NOMO-1 treated with dmso at 0.1 percent for 144 hours (cell line): ENCODE data around the gene TBCC.

Experiments
- DNase-seq: peaks from one replicate; lab custom pipeline; 2025; ENCODE audit not compliant: unreplicated experiment; lab: John Stamatoyannopoulos, UW

TBCC gene, protein sequence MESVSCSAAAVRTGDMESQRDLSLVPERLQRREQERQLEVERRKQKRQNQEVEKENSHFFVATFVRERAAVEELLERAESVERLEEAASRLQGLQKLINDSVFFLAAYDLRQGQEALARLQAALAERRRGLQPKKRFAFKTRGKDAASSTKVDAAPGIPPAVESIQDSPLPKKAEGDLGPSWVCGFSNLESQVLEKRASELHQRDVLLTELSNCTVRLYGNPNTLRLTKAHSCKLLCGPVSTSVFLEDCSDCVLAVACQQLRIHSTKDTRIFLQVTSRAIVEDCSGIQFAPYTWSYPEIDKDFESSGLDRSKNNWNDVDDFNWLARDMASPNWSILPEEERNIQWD

DNA sequence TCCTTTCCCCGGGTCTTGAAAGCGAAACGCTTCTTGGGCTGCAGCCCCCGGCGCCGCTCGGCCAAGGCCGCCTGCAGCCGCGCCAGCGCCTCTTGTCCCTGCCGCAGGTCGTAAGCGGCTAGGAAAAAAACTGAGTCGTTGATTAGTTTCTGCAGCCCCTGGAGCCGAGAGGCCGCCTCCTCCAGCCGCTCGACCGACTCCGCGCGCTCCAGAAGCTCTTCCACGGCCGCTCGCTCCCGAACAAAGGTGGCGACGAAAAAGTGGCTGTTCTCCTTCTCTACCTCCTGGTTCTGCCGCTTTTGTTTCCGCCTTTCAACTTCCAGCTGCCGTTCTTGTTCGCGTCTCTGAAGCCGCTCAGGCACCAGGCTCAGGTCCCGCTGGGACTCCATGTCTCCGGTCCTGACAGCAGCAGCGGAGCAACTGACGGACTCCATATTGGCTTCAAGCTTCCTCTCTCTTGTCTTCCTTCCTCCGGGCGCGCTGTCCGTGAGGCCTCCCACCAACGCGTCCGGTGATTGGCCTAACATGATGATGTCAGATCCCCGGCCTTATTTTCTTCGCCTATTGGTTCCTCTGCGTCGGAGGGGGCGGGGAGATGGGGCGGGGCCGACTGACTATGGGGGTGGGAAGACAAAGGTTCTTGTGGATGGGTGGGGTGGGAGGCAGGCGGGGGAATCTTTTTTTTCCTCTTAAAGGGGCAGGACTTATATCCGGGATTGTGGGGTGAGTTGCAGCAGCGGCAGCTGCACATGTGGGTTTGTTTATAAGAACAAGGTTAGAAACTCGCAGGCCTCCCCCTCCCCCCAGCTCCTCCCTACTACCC is at the start of gene TBCC:
TSS of gene TBCC (minus strand) at position 464 of the 823 bp plus-strand sequence. CDS start at position 434, 30 bp downstream.
- peak; percentile 97 for DNase-seq

GRCh38 chr6:42795651-42796050 is 49.7 kb upstream of the TBCC start:
- DNase-seq, result no peak

DNA sequence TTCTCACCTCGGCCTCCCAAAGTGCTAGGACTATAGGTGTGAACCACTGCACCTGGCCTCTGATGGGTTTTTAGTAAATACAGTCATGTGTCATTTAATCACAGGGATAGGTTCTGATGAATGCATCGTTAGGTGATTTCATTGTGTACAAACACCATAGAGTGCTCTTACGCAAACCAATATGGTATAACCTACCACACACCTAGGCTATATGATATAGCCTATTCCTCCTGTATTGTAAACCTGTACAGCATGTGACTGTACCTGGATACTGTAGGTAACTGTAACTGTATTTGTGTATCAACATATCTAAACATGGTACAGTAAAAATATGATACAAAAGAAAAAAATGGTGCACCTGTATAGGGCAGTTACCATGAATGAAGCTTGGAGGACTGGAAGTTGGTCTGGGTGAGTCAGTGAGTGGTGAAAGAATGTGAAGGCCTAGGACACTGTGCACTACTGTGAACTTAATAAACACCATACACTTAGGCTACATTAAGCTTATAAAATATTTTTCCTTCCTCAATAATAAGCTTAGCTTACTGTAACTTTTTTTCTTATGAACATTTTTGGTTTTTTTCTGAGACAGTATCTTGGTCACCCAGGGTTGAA is 45.9 kb upstream of the TBCC start:
- no peak for DNase-seq

DNA sequence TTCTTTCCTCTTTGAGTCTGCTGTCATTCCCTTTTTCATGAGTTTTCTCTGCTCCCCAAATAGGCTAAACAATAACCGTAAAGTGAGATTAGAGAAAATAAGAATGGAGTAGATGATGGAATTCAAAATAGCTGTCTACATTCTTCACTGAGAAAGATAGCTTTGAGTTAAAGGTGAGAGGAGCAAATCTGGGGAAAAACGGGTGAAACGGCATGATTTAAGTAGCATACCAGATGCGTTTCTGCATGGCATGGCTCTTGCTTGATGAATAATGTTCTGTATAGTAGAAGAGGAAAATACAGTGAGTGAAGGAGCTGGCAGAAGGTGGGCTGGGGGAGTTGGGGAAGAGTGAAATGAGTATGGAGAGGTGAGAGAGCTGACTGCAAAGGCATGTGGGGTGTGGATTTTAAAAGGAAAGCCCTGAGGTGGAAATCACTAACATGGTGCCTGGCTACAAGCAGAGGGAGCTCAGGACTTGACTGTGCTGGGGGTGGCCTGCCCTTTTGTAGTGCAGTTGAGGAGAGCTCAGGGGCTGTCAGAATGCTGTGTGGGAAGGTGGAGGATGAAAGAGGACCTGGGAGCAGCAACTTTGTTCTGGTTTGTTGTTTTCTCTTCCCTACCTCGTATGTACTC is 44.8 kb upstream of the TBCC start:
- no peak for DNase-seq

DNA sequence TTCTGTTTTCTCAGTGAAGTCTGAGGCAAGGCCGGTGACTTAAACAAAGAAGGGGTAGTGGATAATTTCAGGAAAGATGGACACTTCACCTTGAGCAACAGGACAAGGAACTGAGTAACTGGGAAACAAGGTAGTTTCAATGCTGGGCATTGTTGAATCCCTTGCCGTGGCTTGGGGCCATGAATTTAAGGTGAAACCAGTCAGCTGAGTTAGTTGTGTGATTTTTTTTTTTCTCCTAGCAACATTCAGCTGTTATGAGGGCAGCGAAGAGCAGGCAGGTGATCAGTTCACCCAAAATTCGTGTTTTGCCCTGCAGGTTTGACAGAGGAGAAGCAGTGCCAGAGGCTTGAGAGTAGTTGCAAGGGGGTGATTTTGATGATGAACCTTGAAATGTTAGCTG is 42.8 kb upstream of the TBCC start:
- DNase-seq, result no peak

- DNase-seq, result no peak
Observed at GRCh38 chr6:42787063-42787472, 41.2 kb upstream of the TBCC start.

GRCh38 chr6:42786525-42786985 is 40.7 kb upstream of the TBCC start:
- no peak for DNase-seq

DNA sequence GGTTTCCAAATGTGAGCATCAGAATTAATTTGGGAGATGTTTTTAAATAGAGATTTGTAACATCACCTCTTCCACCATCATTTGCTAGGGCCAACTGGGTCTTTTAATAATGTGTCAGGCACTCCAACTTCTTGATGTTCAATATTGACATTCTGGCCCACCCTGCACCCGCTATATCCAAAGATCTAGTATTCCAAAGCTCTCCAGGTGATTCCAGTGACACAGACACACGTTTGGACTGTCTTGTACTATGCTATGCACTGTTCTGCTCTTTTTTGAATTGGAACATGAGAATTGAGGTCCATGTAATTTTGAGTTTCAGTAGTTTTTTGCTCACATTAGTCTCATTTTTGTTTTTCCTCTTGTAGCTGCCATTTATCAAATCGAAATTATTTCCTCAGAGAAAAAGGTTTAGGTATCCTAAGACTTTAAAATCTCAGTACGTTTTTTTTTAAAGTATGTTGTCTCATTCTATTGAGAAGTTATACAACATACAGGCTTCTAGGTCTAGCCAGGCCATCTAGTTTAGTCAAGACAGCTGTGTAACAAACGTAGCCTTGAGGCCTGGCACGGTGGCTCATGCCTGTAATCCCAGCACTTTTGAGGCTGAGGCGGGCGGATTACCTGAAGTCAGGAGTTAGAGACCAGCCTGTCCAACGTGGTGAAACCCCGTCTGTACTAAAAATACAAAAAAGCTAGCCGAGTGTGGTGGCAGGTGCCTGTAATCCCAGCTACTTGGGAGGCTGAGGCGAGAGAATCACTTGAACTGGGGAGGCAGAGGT is 39.0 kb upstream of the TBCC start:
- no peak for DNase-seq

- peak; percentile 10 for DNase-seq
Observed at GRCh38 chr6:42783876-42784642, 38.2 kb upstream of the TBCC start.

GRCh38 chr6:42783177-42783875 is 37.4 kb upstream of the TBCC start:
- DNase-seq, result peak; percentile 15

DNA sequence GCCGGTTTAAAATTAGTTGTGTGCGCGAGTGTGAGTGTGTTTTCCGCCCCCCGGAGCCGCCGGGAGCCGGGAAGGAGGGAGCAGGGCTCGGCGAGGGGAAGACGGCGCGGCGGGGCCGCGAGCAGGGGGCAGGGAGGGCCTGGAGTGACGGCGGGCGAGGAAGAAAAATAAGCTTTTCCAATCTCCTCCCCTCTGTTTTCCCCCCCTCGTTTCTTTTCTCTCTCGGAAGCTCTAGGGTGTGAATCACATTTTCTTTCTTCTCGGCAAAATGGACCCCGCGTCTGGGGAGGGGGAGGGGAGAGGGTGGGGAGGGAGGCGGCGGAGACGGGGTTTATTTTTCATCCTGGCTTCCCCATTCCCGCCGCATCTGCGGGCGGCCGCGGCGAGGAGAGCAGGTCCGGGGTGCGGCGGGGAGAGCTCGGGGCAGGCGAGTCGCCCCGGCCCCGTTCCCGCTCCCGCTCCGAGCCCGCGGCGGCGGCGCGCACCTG is 36.8 kb upstream of the TBCC start:
- DNase-seq, result peak; percentile 59

- peak; percentile 37 for DNase-seq
Observed at GRCh38 chr6:42781796-42782688, 36.1 kb upstream of the TBCC start, which contains the start of gene BICRAL. BICRAL (plus strand) TSS chr6:42782052; CDS start chr6:42822023, 39,971 bp downstream.

DNA sequence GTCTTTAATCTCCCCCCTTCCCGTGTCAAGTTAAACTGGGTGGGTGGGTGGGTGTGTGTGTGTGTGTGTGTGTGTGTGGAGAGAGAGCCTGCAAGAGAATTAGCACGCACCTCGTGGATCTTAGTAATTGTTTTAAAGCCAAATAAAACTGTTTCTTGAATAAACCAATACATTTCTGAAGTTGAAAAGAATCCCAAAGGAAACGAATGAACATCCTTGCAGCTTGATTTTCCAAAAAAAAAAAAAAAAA is 35.6 kb upstream of the TBCC start:
- no peak for DNase-seq

DNA sequence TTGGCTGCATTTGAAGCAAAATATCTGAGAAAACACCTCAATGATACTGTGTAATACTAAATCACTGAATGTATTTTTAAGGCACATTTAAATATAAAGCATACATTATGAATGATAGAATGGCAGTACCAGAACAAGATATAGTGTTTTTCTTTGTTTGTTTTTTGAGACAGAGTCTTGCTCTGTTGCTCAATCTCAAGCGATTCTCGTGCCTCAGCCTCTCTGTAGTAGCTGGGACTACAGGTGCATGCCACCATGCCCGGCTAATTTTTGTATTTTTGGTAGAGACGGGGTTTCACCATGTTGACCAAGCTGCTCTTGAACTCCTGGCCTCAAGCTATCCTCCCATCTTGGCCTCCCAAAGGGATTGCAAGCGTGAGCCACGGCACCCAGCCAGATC is 33.6 kb upstream of the TBCC start:
- no peak for DNase-seq

DNA sequence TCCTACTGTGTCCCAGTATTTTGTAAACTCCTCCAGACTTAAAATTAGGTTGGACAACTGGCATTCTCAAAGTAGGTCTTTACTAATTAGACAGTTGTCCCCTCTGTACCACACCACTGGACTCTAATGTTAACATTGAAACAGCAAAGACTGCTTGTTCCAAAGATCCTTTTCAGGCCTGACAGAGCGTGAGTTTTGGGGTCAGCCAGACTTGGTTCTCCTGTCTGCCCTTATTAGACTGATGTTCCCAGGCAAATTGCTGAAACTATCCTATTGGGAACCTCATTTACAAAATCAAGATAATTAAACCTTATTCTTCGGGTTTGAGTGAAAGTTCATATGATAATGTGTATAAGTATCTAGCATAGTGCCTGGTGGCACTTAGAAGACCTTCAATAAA is 32.2 kb upstream of the TBCC start:
- no peak for DNase-seq

DNA sequence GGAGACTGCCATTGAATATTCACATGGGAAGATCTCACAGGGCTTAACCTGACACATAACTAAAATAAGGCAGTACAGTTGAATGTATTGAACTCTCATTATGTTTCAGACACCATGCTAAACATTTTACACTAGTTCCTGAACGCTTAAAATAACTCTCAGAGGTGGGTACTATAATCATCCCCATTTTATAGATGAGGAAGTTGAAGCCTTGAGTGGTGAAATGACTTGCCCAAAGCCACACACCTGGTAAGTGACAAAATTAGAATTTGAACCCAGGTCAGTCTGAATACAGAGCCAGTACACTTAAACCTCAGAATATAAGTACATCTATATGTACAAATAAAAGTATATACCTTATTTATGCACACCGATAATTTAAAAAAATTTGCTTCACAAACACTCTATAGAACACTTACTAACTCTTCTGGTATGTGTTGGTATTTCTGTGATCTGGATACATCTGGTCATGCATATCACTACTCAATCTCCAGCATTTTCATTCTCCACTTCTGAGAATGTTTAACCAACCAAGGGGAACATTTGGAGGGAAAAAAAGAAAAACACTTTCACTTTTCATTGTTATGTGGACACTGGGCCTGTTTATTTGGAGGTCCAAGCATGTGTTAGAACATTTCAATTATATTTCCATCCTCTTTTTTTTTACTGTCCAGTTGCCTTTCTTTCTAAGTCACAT is 31.4 kb upstream of the TBCC start:
- DNase-seq, result no peak

- DNase-seq, result peak; percentile 79
Observed at GRCh38 chr6:42774821-42775487, 29.1 kb upstream of the TBCC start.
